Measurements from ENCODE around the gene DEPDC4.

- TF ChIP-seq, protein P1, sequence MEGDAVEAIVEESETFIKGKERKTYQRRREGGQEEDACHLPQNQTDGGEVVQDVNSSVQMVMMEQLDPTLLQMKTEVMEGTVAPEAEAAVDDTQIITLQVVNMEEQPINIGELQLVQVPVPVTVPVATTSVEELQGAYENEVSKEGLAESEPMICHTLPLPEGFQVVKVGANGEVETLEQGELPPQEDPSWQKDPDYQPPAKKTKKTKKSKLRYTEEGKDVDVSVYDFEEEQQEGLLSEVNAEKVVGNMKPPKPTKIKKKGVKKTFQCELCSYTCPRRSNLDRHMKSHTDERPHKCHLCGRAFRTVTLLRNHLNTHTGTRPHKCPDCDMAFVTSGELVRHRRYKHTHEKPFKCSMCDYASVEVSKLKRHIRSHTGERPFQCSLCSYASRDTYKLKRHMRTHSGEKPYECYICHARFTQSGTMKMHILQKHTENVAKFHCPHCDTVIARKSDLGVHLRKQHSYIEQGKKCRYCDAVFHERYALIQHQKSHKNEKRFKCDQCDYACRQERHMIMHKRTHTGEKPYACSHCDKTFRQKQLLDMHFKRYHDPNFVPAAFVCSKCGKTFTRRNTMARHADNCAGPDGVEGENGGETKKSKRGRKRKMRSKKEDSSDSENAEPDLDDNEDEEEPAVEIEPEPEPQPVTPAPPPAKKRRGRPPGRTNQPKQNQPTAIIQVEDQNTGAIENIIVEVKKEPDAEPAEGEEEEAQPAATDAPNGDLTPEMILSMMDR (IDR thresholded peaks at IDR 0.05; ENCODE audit: low read depth, low read length, poor library complexity, severe bottlenecking), result no peak
- TF ChIP-seq EZH2phosphoT487 (IDR thresholded peaks at IDR 0.05; ENCODE audit: borderline replicate concordance, low read length), result no peak
Observed at GRCh38 chr12:100266835-100267602, at the start of gene DEPDC4, which contains the start of gene SCYL2.
